GM19452 (cell line): ENCODE results near the gene EIPR1.
"Not testable (repeated sequence)": the region's sequence is repeated elsewhere in the genome, so short reads cannot be mapped to it uniquely, and the experiment has no call there.

Experiments used
- ATAC-seq: cut with Tn5 transposase; IDR thresholded peaks from one replicate; pipeline ENCODE4 v1.9.1; 2021; ENCODE audit not compliant: unreplicated experiment

The EIPR1 gene

GRCh38 chr2:3361518-3362389, 15.9 kb downstream of the EIPR1 start:
- ATAC-seq: no peak

DNA sequence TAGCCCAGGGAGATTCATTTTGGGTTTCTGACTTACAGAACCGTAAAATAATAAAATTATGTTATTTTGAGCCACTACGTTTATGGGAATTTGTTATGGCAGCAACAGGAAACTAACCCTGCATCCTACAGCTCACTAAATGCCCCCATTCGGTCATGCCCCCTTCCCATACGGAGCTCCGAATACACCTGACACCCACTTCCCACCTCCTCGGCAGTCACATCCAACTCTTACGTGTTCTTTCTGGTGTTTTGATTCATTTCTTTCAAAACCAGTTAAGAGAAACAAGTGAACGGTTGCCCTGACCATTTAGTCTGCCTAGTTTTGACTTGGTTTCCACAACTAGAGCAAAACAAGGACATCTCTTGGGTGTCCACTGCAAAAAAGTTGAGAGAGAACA, 19.7 kb downstream of the EIPR1 start:
- no peak for ATAC-seq

- ATAC-seq: not testable (repeated sequence)
These were observed 20.2 kb downstream of the EIPR1 start for GRCh38 chr2:3357446-3357845.

- no peak for ATAC-seq
These were observed 20.8 kb downstream of the EIPR1 start for GRCh38 chr2:3356799-3357198.

- no peak for ATAC-seq
These were observed 21.6 kb downstream of the EIPR1 start for GRCh38 chr2:3355951-3356569.

- no peak for ATAC-seq
These were observed 22.6 kb downstream of the EIPR1 start for GRCh38 chr2:3354986-3355385.

DNA sequence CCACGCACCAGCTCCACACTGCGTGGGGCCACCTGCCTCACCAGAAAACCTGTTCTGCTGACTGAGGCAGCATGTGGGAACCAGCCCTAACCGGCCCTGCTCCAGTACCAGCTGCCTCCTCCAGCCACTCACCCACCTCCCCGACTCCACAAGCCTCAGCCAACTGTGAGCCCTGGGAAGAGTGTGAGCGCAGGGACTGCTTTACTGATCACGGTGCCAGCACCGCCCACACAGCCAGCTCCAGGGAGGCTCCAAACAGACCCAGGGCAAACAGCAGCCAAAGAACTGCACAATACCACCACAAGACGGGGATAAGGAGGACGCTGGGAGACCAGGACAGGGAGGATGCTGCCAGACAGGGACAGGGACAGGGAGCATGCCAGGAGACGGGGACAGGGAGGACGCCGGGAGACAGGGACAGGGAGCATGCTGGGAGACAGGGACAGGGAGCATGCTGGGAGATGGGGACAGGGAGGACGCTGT, 28.4 kb downstream of the EIPR1 start:
- no peak for ATAC-seq

DNA sequence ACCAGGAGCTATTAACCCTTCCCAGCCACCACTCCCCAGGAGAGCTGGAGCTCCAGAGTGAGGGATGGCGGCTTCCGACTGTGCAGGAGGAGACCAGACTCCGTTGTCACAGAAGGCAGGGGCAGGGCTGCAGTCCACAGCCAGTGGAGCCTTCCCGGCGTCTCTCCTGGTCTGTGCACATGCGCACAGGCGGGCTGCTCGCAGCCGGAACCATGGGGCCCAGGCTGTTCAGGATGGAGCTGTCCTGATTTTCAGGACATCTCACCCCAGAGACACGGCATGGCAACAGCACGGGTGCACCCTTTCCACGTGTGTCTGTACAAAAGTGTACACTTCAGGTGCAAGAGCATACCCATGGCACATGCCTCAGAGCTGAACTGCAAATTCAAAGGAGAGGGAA, 28.9 kb downstream of the EIPR1 start:
- no peak for ATAC-seq

DNA sequence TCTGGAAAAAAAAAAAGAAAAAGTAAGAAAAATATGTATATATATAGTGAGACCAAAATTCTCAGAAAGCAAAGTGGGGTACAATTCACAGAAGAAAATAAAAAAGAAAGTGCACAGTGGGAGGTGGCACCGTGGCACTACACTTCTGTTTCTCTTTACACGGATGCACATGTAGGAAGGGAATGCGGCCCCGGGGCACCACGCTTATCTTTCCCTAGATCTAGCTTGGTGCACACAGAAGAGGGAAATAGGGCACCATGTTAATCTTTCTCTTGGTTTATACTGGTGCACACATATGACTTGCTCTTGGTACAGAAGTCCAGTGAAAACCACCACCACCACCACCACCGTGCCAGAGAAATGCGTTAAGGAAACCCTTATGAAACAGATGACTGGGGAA, 32.0 kb downstream of the EIPR1 start:
- no peak for ATAC-seq

DNA sequence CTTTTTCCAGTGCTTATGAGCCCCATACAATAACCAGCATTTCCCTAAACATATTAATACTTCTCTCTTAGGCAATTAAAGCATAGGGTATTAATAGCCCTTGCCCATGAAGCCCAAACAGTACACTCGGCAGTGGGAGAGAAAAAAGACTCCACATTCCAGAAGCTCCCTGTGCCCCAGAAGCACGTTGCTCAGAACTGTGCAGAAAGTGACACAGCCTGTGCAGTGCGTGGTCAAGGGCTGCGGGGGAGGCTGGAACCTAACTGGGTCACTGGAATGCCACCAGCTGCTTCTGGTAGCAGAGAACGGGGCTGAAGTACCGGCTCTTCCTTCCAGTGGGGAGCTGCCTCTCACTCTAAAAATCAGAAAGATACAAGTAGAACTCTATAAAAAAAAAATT, 32.7 kb downstream of the EIPR1 start:
- ATAC-seq: no peak

DNA sequence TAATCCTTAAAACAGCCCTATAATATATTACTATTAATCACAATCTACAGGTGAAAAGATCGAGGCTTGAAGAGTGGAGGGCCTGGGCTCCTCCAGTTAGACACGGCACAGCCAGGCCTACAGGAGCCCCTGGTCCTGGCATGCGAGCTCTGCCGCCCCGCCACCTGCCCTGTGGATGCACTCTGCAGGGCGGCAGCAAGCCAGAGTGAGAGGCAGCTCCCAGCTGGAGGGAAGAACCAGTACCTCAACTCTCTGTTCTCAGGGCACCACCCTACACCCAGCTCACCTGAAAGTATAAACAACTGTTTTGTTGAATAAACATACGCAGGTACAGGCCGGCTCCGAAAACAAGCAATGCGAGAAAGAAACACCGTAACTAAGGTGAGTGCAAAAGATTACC, 34.6 kb downstream of the EIPR1 start:
- no peak for ATAC-seq

GRCh38 chr2:3342324-3342723, 35.3 kb downstream of the EIPR1 start:
- no peak for ATAC-seq

DNA sequence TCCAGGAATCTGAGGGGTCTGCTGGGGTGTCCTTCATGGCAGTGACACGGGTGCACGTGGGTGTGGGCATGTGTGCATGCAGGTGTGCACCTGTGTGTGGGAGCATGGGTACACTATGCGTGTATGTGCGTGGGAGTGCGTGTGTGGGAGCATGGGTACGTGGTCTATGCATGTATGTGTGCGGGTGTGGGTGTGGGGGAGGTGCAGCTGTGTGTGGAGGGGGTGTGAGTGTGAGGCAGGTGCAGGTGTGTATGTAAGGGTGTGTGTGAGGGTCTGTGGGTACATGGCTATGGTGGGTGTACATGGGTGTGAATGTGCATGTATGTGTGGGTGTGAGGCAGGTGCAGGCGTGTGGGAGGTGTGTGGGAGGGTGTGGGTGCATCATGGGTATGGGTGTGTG, 36.3 kb downstream of the EIPR1 start:
- no peak for ATAC-seq

GRCh38 chr2:3340144-3340543, 37.5 kb downstream of the EIPR1 start:
- ATAC-seq: no peak

- ATAC-seq: no peak
These were observed 39.3 kb downstream of the EIPR1 start for GRCh38 chr2:3338340-3338739.

DNA sequence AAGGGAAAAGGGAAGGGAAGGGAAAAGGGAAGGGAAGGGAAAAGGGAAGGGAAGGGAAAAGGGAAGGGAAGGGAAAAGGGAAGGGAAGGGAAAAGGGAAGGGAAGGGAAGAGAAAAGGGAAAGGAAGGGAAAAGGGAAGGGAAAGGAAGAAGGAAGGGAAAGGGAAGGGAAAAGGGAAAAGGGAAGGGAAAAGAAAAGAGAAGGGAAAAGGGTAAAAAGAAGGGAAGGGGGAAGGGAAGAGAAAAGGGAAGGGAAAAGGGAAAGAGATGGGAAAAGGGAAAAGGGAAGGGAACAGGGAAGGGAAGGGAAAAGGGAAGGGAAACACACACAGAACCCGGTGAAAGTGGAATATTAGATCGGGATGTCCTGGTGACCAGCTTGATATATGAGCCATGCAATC, 40.8 kb downstream of the EIPR1 start:
- no peak for ATAC-seq

- ATAC-seq: no peak
These were observed 42.9 kb downstream of the EIPR1 start for GRCh38 chr2:3334392-3335345.

- no peak for ATAC-seq
These were observed 45.5 kb downstream of the EIPR1 start for GRCh38 chr2:3332133-3332532.

DNA sequence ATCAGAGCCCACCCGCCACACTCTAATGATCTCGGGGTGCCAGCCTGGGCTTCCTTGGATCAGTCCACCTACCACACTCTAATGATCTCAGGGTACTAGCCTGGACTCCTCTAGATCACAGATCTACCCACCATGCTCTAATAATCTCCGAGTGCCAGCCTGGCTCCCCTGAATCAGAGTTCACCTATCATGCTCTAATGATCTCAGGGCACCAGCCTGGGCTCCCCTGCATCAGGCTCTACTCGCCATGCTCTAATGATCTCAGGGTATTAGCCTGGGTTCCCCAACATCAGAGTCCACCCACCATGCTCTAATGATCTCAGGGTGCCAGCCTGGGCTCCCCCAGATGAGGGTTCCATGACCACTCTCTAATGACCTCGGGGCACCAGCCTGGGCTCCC, 48.1 kb downstream of the EIPR1 start:
- no peak for ATAC-seq

DNA sequence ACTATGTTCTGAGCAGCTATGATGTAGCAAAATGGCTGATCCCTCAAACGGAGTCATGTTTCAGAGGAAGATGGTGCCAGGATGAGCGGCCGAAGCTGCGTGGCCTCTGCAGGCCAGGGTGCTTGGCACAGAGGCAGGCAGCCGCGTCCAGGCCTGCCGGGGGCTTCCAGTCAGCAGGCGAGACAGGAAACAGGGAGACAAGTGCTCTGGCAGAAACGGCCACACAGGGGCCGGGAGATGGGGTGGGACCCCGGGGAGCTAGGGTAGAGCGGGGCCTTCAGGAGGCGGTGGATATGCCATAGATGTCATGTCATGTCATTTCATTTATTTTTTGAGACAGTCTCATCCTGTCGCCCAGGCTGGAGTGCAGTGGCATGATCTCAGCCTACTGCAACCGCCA, 50.7 kb downstream of the EIPR1 start:
- ATAC-seq: no peak

GRCh38 chr2:3326182-3326537, 51.5 kb downstream of the EIPR1 start:
- no peak for ATAC-seq
